ENCODE data around the gene ACOXL. TPM values are rescaled to one million over a fixed set of nuclear protein-coding genes. Genes with fewer than 3 reads are reported as not detected.

ACOXL gene
- total and polyA plus RNA-seq, 9 donors: 0.08 to 0.56 (median 0.19) TPM

- H3K36me3 ChIP-seq (ENCODE audit: control insufficient read depth, insufficient read depth, low read length): no peaks in the 10 kb centered on the region
- peaks cover 7% of the 10 kb centered on the region for H3K4me1 ChIP-seq (ENCODE audit: control insufficient read depth, insufficient read depth, low read length)
- DNase-seq: no peak
- no peak overlapping the region for H3K27ac ChIP-seq (ENCODE audit: low read length)
- no peaks in the 10 kb centered on the region for H3K9me3 ChIP-seq (replicated peaks; ENCODE audit: control insufficient read depth, low read depth, low read length)
- peaks cover 2% of the 10 kb centered on the region for H3K27me3 ChIP-seq (ENCODE audit: control insufficient read depth, insufficient read depth, low read length)
- 83% methylated on average over 5 of the region's 6 CpGs for WGBS (ENCODE audit: insufficient coverage)
- H3K4me3 ChIP-seq (ENCODE audit: low read length): no peak overlapping the region
Measured at GRCh38 chr2:110871637-110872036, 139.3 kb downstream of the ACOXL start.

- no peaks in the 10 kb centered on the region for H3K36me3 ChIP-seq (ENCODE audit: control insufficient read depth, insufficient read depth, low read length)
- WGBS (ENCODE audit: insufficient coverage): 84% methylated on average over 4 of the region's 4 CpGs
Measured at GRCh38 chr2:110872521-110872920, 140.1 kb downstream of the ACOXL start.

GRCh38 chr2:110873056-110873502, 140.7 kb downstream of the ACOXL start:
- Histone ChIP-seq H3K9me3 (replicated peaks; ENCODE audit: control insufficient read depth, low read depth, low read length) (no peaks in the 10 kb centered on the region), H3K27ac (ENCODE audit: low read length) (no peak overlapping the region), H3K4me1 (ENCODE audit: control insufficient read depth, insufficient read depth, low read length) (peaks cover 7% of the 10 kb centered on the region), H3K27me3 (ENCODE audit: control insufficient read depth, insufficient read depth, low read length) (peaks cover 2% of the 10 kb centered on the region), H3K4me3 (ENCODE audit: low read length) (no peak overlapping the region), H3K36me3 (ENCODE audit: control insufficient read depth, insufficient read depth, low read length) (no peaks in the 10 kb centered on the region)
- 88% methylated on average over 5 of the region's 9 CpGs for WGBS (ENCODE audit: insufficient coverage)
- no peak for DNase-seq

More at GRCh38 chr2:110872521-110872920, 140.1 kb downstream of the ACOXL start:
- no peaks in the 10 kb centered on the region for H3K9me3 ChIP-seq (replicated peaks; ENCODE audit: control insufficient read depth, low read depth, low read length)
- no peak overlapping the region for H3K27ac ChIP-seq (ENCODE audit: low read length)
- peaks cover 7% of the 10 kb centered on the region for H3K4me1 ChIP-seq (ENCODE audit: control insufficient read depth, insufficient read depth, low read length)
- no peak overlapping the region for H3K4me3 ChIP-seq (ENCODE audit: low read length)
- no peak for DNase-seq
- H3K27me3 ChIP-seq (ENCODE audit: control insufficient read depth, insufficient read depth, low read length): peaks cover 2% of the 10 kb centered on the region

- H3K36me3 ChIP-seq (ENCODE audit: control insufficient read depth, insufficient read depth, low read length): no peaks in the 10 kb centered on the region
- H3K9me3 ChIP-seq (replicated peaks; ENCODE audit: control insufficient read depth, low read depth, low read length): no peaks in the 10 kb centered on the region
- no peak overlapping the region for H3K4me3 ChIP-seq (ENCODE audit: low read length)
- H3K27me3 ChIP-seq (ENCODE audit: control insufficient read depth, insufficient read depth, low read length): peaks cover 2% of the 10 kb centered on the region
- no peak for DNase-seq
- H3K27ac ChIP-seq (ENCODE audit: low read length): no peak overlapping the region
- 100% methylated on average over 1 of the region's 17 CpGs for WGBS (ENCODE audit: insufficient coverage)
- peaks cover 7% of the 10 kb centered on the region for H3K4me1 ChIP-seq (ENCODE audit: control insufficient read depth, insufficient read depth, low read length)
Measured at GRCh38 chr2:110873597-110874452, 141.5 kb downstream of the ACOXL start.

GRCh38 chr2:110874453-110875383, 142.3 kb downstream of the ACOXL start:
- H3K4me3 ChIP-seq (ENCODE audit: low read length): no peak overlapping the region
- no peaks in the 10 kb centered on the region for H3K36me3 ChIP-seq (ENCODE audit: control insufficient read depth, insufficient read depth, low read length)
- H3K27ac ChIP-seq (ENCODE audit: low read length): no peak overlapping the region
- DNase-seq: no peak
- H3K4me1 ChIP-seq (ENCODE audit: control insufficient read depth, insufficient read depth, low read length): no peaks in the 10 kb centered on the region
- peaks cover 2% of the 10 kb centered on the region for H3K27me3 ChIP-seq (ENCODE audit: control insufficient read depth, insufficient read depth, low read length)
- no peaks in the 10 kb centered on the region for H3K9me3 ChIP-seq (replicated peaks; ENCODE audit: control insufficient read depth, low read depth, low read length)
- 56% methylated on average over 15 of the region's 24 CpGs for WGBS (ENCODE audit: insufficient coverage)

DNA sequence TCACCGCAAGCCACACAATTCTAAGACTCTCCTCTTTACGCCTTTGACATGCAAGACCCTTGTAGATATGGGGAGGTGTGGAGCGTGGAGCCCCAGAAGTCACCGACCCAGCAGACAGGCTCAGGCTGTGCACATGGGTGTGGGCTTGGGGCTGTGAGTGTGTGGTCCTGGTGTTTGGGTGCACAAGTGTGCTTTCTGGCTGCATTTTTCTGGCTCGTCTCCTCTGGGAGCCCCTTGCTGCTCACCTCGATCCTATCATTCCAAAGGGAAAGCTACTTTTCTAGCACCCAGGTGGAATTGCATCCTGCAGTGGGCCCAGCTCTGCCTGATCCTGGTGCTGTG, 143.0 kb downstream of the ACOXL start:
- H3K9me3 ChIP-seq (replicated peaks; ENCODE audit: control insufficient read depth, low read depth, low read length): no peaks in the 10 kb centered on the region
- 90% methylated on average over 2 of the region's 6 CpGs for WGBS (ENCODE audit: insufficient coverage)
- H3K36me3 ChIP-seq (ENCODE audit: control insufficient read depth, insufficient read depth, low read length): no peaks in the 10 kb centered on the region
- no peak for DNase-seq
- no peaks in the 10 kb centered on the region for H3K4me1 ChIP-seq (ENCODE audit: control insufficient read depth, insufficient read depth, low read length)
- no peak overlapping the region for H3K4me3 ChIP-seq (ENCODE audit: low read length)
- no peak overlapping the region for H3K27ac ChIP-seq (ENCODE audit: low read length)
- H3K27me3 ChIP-seq (ENCODE audit: control insufficient read depth, insufficient read depth, low read length): peaks cover 2% of the 10 kb centered on the region

DNA sequence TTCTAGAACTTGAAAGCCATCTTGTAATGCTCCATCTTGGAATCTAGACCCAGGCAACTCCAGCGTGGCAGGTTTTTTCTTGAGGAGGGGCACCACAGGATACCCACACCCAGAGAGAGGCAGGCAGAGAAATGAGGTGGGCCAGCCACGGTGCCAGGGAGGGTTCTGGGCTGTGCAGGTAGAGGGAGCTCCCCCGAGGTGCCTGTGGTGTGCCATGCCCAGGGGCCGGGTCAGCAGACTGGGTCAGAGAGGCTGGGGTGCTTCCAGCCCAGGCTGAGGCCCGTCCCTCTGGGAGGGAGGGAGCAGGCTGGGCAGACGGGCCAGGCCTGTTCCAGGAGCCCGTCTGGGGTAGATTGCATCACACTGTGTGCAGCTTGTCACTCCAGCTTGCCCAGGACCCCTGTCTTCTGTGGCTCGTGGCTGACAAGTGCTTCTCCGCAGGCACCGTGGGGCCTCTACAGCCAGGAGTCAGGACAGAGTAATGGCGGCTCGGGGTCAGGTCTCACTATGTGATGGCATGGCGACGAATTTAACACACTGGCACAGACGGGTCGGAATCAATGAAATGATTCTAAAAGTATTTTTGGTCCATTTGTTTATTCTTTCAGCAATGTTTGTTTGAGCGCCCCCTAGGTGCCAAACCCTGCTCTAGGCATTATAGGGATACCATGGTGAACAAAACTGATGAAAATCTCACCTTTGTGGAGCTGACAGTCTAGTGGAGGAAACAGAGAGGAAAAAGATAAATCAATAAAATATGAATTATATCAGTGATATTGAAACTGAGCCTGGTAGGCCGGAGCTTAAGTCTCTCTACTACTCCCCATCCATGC, 144.0 kb downstream of the ACOXL start:
- WGBS (ENCODE audit: insufficient coverage): 83% methylated on average over 13 of the region's 18 CpGs
- DNase-seq: no peak
- Histone ChIP-seq H3K4me3 (ENCODE audit: low read length) (no peak overlapping the region), H3K9me3 (replicated peaks; ENCODE audit: control insufficient read depth, low read depth, low read length) (no peaks in the 10 kb centered on the region), H3K27me3 (ENCODE audit: control insufficient read depth, insufficient read depth, low read length) (peaks cover 2% of the 10 kb centered on the region), H3K27ac (ENCODE audit: low read length) (no peak overlapping the region), H3K4me1 (ENCODE audit: control insufficient read depth, insufficient read depth, low read length) (no peaks in the 10 kb centered on the region), H3K36me3 (ENCODE audit: control insufficient read depth, insufficient read depth, low read length) (no peaks in the 10 kb centered on the region)

GRCh38 chr2:110877031-110877827, 144.9 kb downstream of the ACOXL start:
- no peaks in the 10 kb centered on the region for H3K4me1 ChIP-seq (ENCODE audit: control insufficient read depth, insufficient read depth, low read length)
- no peaks in the 10 kb centered on the region for H3K36me3 ChIP-seq (ENCODE audit: control insufficient read depth, insufficient read depth, low read length)
- no peak overlapping the region for H3K27ac ChIP-seq (ENCODE audit: low read length)
- no peak overlapping the region for H3K4me3 ChIP-seq (ENCODE audit: low read length)
- no peaks in the 10 kb centered on the region for H3K9me3 ChIP-seq (replicated peaks; ENCODE audit: control insufficient read depth, low read depth, low read length)
- no peak for DNase-seq
- no peaks in the 10 kb centered on the region for H3K27me3 ChIP-seq (ENCODE audit: control insufficient read depth, insufficient read depth, low read length)
- 70% methylated on average over 6 of the region's 18 CpGs for whole genome bisulfite sequencing (ENCODE audit: insufficient coverage)

- 89% methylated on average over 1 of the region's 3 CpGs for WGBS (ENCODE audit: insufficient coverage)
- Histone ChIP-seq H3K36me3 (ENCODE audit: control insufficient read depth, insufficient read depth, low read length) (no peaks in the 10 kb centered on the region), H3K27me3 (ENCODE audit: control insufficient read depth, insufficient read depth, low read length) (no peaks in the 10 kb centered on the region), H3K4me3 (ENCODE audit: low read length) (no peak overlapping the region), H3K27ac (ENCODE audit: low read length) (no peak overlapping the region), H3K4me1 (ENCODE audit: control insufficient read depth, insufficient read depth, low read length) (no peaks in the 10 kb centered on the region), H3K9me3 (replicated peaks; ENCODE audit: control insufficient read depth, low read depth, low read length) (no peaks in the 10 kb centered on the region)
- no peak for DNase-seq
Measured at GRCh38 chr2:110878150-110878549, 145.8 kb downstream of the ACOXL start.

All from muscle of leg (tissue), 11 donors.